ENCODE results near the gene NWD2. TPM values are rescaled to one million over a fixed set of nuclear protein-coding genes. Genes with fewer than 3 reads are reported as not detected.

The NWD2 gene
- total RNA-seq, 1 experiment from 2014 or later, result not detected

GRCh38 chr4:37223732-37224131 is 20.8 kb upstream of the NWD2 start:
- no peaks in the 10 kb centered on the region for H3K4me1 ChIP-seq (ENCODE audit: control insufficient read depth in 1 of 2, insufficient read depth in 2 of 2, low read length in 2 of 2)
- intact Hi-C loops (cut with micrococcal nuclease), result no loop called here
- no peak overlapping the region for H3K9ac ChIP-seq (ENCODE audit: low read length)
- CTCF ChIA-PET, result no interaction called here
- no peaks in the 10 kb centered on the region for H3K79me2 ChIP-seq (ENCODE audit: insufficient read depth, low read length)
- no peaks in the 10 kb centered on the region for H4K20me1 ChIP-seq (ENCODE audit: insufficient read depth)
- no peak overlapping the region for H3K4me3 ChIP-seq (replicated peaks in 1 of 2; ENCODE audit: low read depth in 1 of 2, low read length in 2 of 2)
- no peaks in the 10 kb centered on the region for H3K9me3 ChIP-seq (ENCODE audit: control insufficient read depth in 1 of 2, insufficient read depth in 1 of 2, low read depth in 1 of 2, low read length in 2 of 2)
- H2AFZ ChIP-seq (ENCODE audit: low read depth, low read length, poor library complexity, severe bottlenecking), result no peak overlapping the region
- H3K27me3 ChIP-seq (ENCODE audit: insufficient read depth, low read length), result no peaks in the 10 kb centered on the region
- no peaks in the 10 kb centered on the region for H3K36me3 ChIP-seq (ENCODE audit: control insufficient read depth in 1 of 2, insufficient read depth in 2 of 2, low read length in 2 of 2)
- DNase-seq (ENCODE audit: low read depth, low spot score) (no peak), ATAC-seq (no peak)
- RAD21 ChIA-PET (ENCODE audit: low non-redundant PET in 1 of 2, low total read pairs in 2 of 2, uncharacterized antibody in 2 of 2, unreplicated experiment in 2 of 2), result no interaction called here
- POLR2A ChIA-PET, result no interaction called here
- H3K27ac ChIP-seq (ENCODE audit: low read depth, low read length), result no peak overlapping the region
- H3K4me2 ChIP-seq (ENCODE audit: low read length), result no peak overlapping the region
- no peak for TF ChIP-seq FOSL1 (IDR thresholded peaks at IDR 0.05; ENCODE audit: low read depth)
- no peak for TF ChIP-seq TCF7L2 (IDR thresholded peaks at IDR 0.05; ENCODE audit: borderline replicate concordance, extremely low read depth, insufficient read depth, insufficient read length)
- no peak for TF ChIP-seq REST (IDR thresholded peaks at IDR 0.05; ENCODE audit: low read depth)
- TF ChIP-seq POLR2A (IDR thresholded peaks at IDR 0.05; ENCODE audit: borderline replicate concordance, extremely low read depth, insufficient read depth, insufficient read length), result no peak
- no peak for TF ChIP-seq SP1 (IDR thresholded peaks at IDR 0.05; ENCODE audit: low read depth)
- TF ChIP-seq CTCF (IDR thresholded peaks at IDR 0.05 in 2 of 3, conservative IDR thresholded peaks at IDR 0.05 in 1 of 3; ENCODE audit: borderline replicate concordance in 1 of 3, insufficient read depth in 1 of 3, low read depth in 2 of 3, low read length in 2 of 3), result no peak
- no peak for TF ChIP-seq JUND (IDR thresholded peaks at IDR 0.05)
- no peak for TF ChIP-seq EGR1 (IDR thresholded peaks at IDR 0.05; ENCODE audit: low read depth)
- no peak for TF ChIP-seq ZFX (IDR thresholded peaks at IDR 0.05)
- TF ChIP-seq ELF1 (IDR thresholded peaks at IDR 0.05; ENCODE audit: borderline replicate concordance, low read depth), result no peak
- no peak for TF ChIP-seq SRF (IDR thresholded peaks at IDR 0.05; ENCODE audit: low read depth)
- no peak for TF ChIP-seq ZNF274 (IDR thresholded peaks at IDR 0.05; ENCODE audit: low read depth, low read length)
- no peak for TF ChIP-seq ZBTB33 (IDR thresholded peaks at IDR 0.05; ENCODE audit: extremely low read depth, insufficient replicate concordance, low read length)
- no peak for TF ChIP-seq MAX (IDR thresholded peaks at IDR 0.05)
- no peak for TF ChIP-seq POLR2AphosphoS5 (IDR thresholded peaks at IDR 0.05; ENCODE audit: low read depth, low read length)
- TF ChIP-seq CEBPB (IDR thresholded peaks at IDR 0.05; ENCODE audit: low read depth), result no peak
- no peak for TF ChIP-seq ATF3 (IDR thresholded peaks at IDR 0.05)
- no peak for TF ChIP-seq RAD21 (IDR thresholded peaks at IDR 0.05; ENCODE audit: low read depth)
- BruUV-seq (replicated peaks), result no TSS peak
- H3K9me2 ChIP-seq (ENCODE audit: insufficient read depth), result no peaks in the 10 kb centered on the region

Measured in HCT116 (cell line).